Left lobe of liver (tissue), 2 donors: ENCODE results near the gene PKDREJ. TPM values are rescaled to one million over a fixed set of nuclear protein-coding genes. Genes with fewer than 3 reads are reported as not detected.

Experiments
- ATAC-seq: fragments of 200-7000 bp; cut with Tn5 transposase; one replicate; pipeline ENCODE4 v1.9.1; 2020; ENCODE audit warnings: mild to moderate bottlenecking, moderate library complexity
- DNase-seq: peaks from one replicate; pipeline ENCODE4 v3.0.0-alpha.2; 2020; ENCODE audit warnings: low spot score
- total RNA-seq: library from RNA; stranded (reverse); gene quantifications from one replicate; pipeline ENCODE4 v1.2.1, GENCODE V29; 2021
- donor health status: DM: no; HTN: no; CAD: no; lungs with moderate emphysema.
- donor health status: DM: no; HTN: yes; CAD: no.

Gene PKDREJ
- total RNA-seq, 1 donor from 2014 or later, result 0.05 TPM

GRCh38 chr22:46239261-46240048, 23.7 kb downstream of the PKDREJ start:
- ATAC-seq, result peak; percentile 3
- no peak for DNase-seq

GRCh38 chr22:46238541-46238940, 24.6 kb downstream of the PKDREJ start:
- ATAC-seq, result no peak
- no peak for DNase-seq

GRCh38 chr22:46237453-46238124, 25.6 kb downstream of the PKDREJ start:
- DNase-seq, result no peak
- ATAC-seq, result no peak

GRCh38 chr22:46234969-46235368, 28.2 kb downstream of the PKDREJ start:
- ATAC-seq (no peak), DNase-seq (no peak)

GRCh38 chr22:46233231-46233630, 29.9 kb downstream of the PKDREJ start:
- no peak for DNase-seq
- peak; percentile 16 for ATAC-seq

- DNase-seq, result no peak
- ATAC-seq, result peak; percentile 75
These were observed 32.8 kb downstream of the PKDREJ start for GRCh38 chr22:46230262-46230901.

- no peak for DNase-seq
These were observed 33.4 kb downstream of the PKDREJ start for GRCh38 chr22:46229701-46230100.

GRCh38 chr22:46226577-46226976, 36.6 kb downstream of the PKDREJ start:
- ATAC-seq, result no peak

More at GRCh38 chr22:46229701-46230100, 33.4 kb downstream of the PKDREJ start:
- ATAC-seq, result no peak

GRCh38 chr22:46225631-46226030, 37.5 kb downstream of the PKDREJ start:
- no peak for DNase-seq

More at GRCh38 chr22:46226577-46226976, 36.6 kb downstream of the PKDREJ start:
- no peak for DNase-seq

GRCh38 chr22:46224898-46225290, 38.2 kb downstream of the PKDREJ start:
- DNase-seq, result no peak
- ATAC-seq, result no peak

More at GRCh38 chr22:46225631-46226030, 37.5 kb downstream of the PKDREJ start:
- ATAC-seq, result no peak

- ATAC-seq, result peak; percentile 75
- peak; percentile 62 for DNase-seq
These were observed 38.9 kb downstream of the PKDREJ start for GRCh38 chr22:46224044-46224897.

- ATAC-seq (no peak), DNase-seq (no peak)
These were observed 42.2 kb downstream of the PKDREJ start for GRCh38 chr22:46220921-46221320.

GRCh38 chr22:46219636-46220035, 43.5 kb downstream of the PKDREJ start:
- no peak for ATAC-seq

GRCh38 chr22:46214616-46215015, 48.5 kb downstream of the PKDREJ start:
- peak; percentile 9 for ATAC-seq
- DNase-seq, result no peak

More at GRCh38 chr22:46219636-46220035, 43.5 kb downstream of the PKDREJ start:
- no peak for DNase-seq

- DNase-seq (no peak), ATAC-seq (no peak)
These were observed 49.0 kb downstream of the PKDREJ start for GRCh38 chr22:46214149-46214548.

GRCh38 chr22:46213052-46213451, 50.1 kb downstream of the PKDREJ start:
- ATAC-seq, result no peak
- no peak for DNase-seq

GRCh38 chr22:46212195-46212594, 50.9 kb downstream of the PKDREJ start:
- ATAC-seq, result no peak
- DNase-seq, result no peak

- ATAC-seq (no peak), DNase-seq (no peak)
These were observed 53.9 kb downstream of the PKDREJ start for GRCh38 chr22:46209262-46209661.
